Measurements from ENCODE around the gene ABHD5.

ABHD5 gene

GRCh38 chr3:43762451-43762850 lies 71.7 kb downstream of the ABHD5 start:
- Mint-ChIP-seq H3K4me1 (peaks cover 15% of the 10 kb centered on the region), H3K4me3 (no peak overlapping the region), H3K36me3 (no peaks in the 10 kb centered on the region), H3K9me3 (no peaks in the 10 kb centered on the region), H3K27me3 (peaks cover 7% of the 10 kb centered on the region), H3K27ac (no peak overlapping the region)
- CTCF ChIA-PET = no interaction called here
- DNase-seq = no peak

- no peak overlapping the region for H3K4me3 Mint-ChIP-seq
- peaks cover 4% of the 10 kb centered on the region for H3K4me1 Mint-ChIP-seq
- no peak for DNase-seq
- H3K27ac Mint-ChIP-seq = no peak overlapping the region
- H3K9me3 Mint-ChIP-seq = no peaks in the 10 kb centered on the region
- peaks cover 10% of the 10 kb centered on the region for H3K27me3 Mint-ChIP-seq
- CTCF ChIA-PET = no interaction called here
- H3K36me3 Mint-ChIP-seq = no peaks in the 10 kb centered on the region
These were observed 73.3 kb downstream of the ABHD5 start for GRCh38 chr3:43764056-43764455.

GRCh38 chr3:43764471-43764870 lies 73.7 kb downstream of the ABHD5 start:
- Mint-ChIP-seq H3K27ac (no peak overlapping the region), H3K27me3 (peaks cover 14% of the 10 kb centered on the region), H3K9me3 (no peaks in the 10 kb centered on the region), H3K4me3 (no peak overlapping the region), H3K4me1 (peaks cover 5% of the 10 kb centered on the region), H3K36me3 (no peaks in the 10 kb centered on the region)
- DNase-seq = no peak
- CTCF ChIA-PET = no interaction called here

- CTCF ChIA-PET = interaction anchor here (1.5 to 1.6 kb wide), 2 partner anchors 90 to 221 kb away, joined by 4 to 6 read pairs; no protein-coding TSS in a partner anchor
- no peaks in the 10 kb centered on the region for H3K9me3 Mint-ChIP-seq
- no peak for DNase-seq
- H3K4me3 Mint-ChIP-seq = no peak overlapping the region
- no peak overlapping the region for H3K27ac Mint-ChIP-seq
- no peaks in the 10 kb centered on the region for H3K36me3 Mint-ChIP-seq
- H3K27me3 Mint-ChIP-seq = peaks cover 22% of the 10 kb centered on the region
- H3K4me1 Mint-ChIP-seq = peaks cover 6% of the 10 kb centered on the region
These were observed 74.8 kb downstream of the ABHD5 start for GRCh38 chr3:43765521-43765971.

GRCh38 chr3:43766672-43767465 lies 76.1 kb downstream of the ABHD5 start:
- peaks cover 10% of the 10 kb centered on the region for H3K4me1 Mint-ChIP-seq
- no peak for DNase-seq
- CTCF ChIA-PET = interaction anchor here (1.0 to 1.6 kb wide), 3 partner anchors 15 to 223 kb away, joined by 3 to 6 read pairs (median 4); no protein-coding TSS in a partner anchor
- H3K36me3 Mint-ChIP-seq = no peaks in the 10 kb centered on the region
- no peak overlapping the region for H3K27ac Mint-ChIP-seq
- H3K9me3 Mint-ChIP-seq = no peaks in the 10 kb centered on the region
- H3K4me3 Mint-ChIP-seq = no peak overlapping the region
- peaks cover 31% of the 10 kb centered on the region for H3K27me3 Mint-ChIP-seq

GRCh38 chr3:43768381-43768973 lies 77.7 kb downstream of the ABHD5 start:
- no peak for DNase-seq
- Mint-ChIP-seq H3K27ac (no peak overlapping the region), H3K36me3 (no peaks in the 10 kb centered on the region), H3K4me3 (no peak overlapping the region), H3K27me3 (peaks cover 35% of the 10 kb centered on the region), H3K4me1 (peaks cover 10% of the 10 kb centered on the region), H3K9me3 (no peaks in the 10 kb centered on the region)
- CTCF ChIA-PET = interaction anchor here (0.7 to 2.3 kb wide), 14 partner anchors 9 to 443 kb away, joined by 3 to 22 read pairs (median 4); partner anchors contain the start of gene ABHD5

- DNase-seq = peak; percentile 78
- CTCF ChIA-PET = interaction anchor here (0.7 to 2.3 kb wide), 14 partner anchors 9 to 442 kb away, joined by 3 to 22 read pairs (median 4); partner anchors contain the start of gene ABHD5
- H3K27me3 Mint-ChIP-seq = peaks cover 40% of the 10 kb centered on the region
- H3K4me1 Mint-ChIP-seq = peaks cover 10% of the 10 kb centered on the region
- no peaks in the 10 kb centered on the region for H3K9me3 Mint-ChIP-seq
- H3K4me3 Mint-ChIP-seq = no peak overlapping the region
- no peaks in the 10 kb centered on the region for H3K36me3 Mint-ChIP-seq
- no peak overlapping the region for H3K27ac Mint-ChIP-seq
These were observed 78.6 kb downstream of the ABHD5 start for GRCh38 chr3:43769097-43769884.

- H3K4me3 Mint-ChIP-seq = no peak overlapping the region
- DNase-seq = peak; percentile 31
- H3K4me1 Mint-ChIP-seq = peaks cover 10% of the 10 kb centered on the region
- no peaks in the 10 kb centered on the region for H3K9me3 Mint-ChIP-seq
- no peaks in the 10 kb centered on the region for H3K36me3 Mint-ChIP-seq
- no peak overlapping the region for H3K27ac Mint-ChIP-seq
- CTCF ChIA-PET = interaction anchor here (1.0 to 2.3 kb wide), 5 partner anchors 14 to 441 kb away, joined by 3 to 22 read pairs (median 8); no protein-coding TSS in a partner anchor
- peaks cover 40% of the 10 kb centered on the region for H3K27me3 Mint-ChIP-seq
These were observed 79.2 kb downstream of the ABHD5 start for GRCh38 chr3:43769885-43770425.

- CTCF ChIA-PET = no interaction called here
- peaks cover 40% of the 10 kb centered on the region for H3K27me3 Mint-ChIP-seq
- peak; percentile 31 for DNase-seq
- no peaks in the 10 kb centered on the region for H3K36me3 Mint-ChIP-seq
- peaks cover 10% of the 10 kb centered on the region for H3K4me1 Mint-ChIP-seq
- no peak overlapping the region for H3K4me3 Mint-ChIP-seq
- no peaks in the 10 kb centered on the region for H3K9me3 Mint-ChIP-seq
- no peak overlapping the region for H3K27ac Mint-ChIP-seq
These were observed 79.8 kb downstream of the ABHD5 start for GRCh38 chr3:43770426-43771103.

- no peak for DNase-seq
- Mint-ChIP-seq H3K36me3 (no peaks in the 10 kb centered on the region), H3K27ac (no peak overlapping the region), H3K4me3 (no peak overlapping the region), H3K27me3 (peaks cover 40% of the 10 kb centered on the region), H3K9me3 (no peaks in the 10 kb centered on the region), H3K4me1 (peaks cover 10% of the 10 kb centered on the region)
- CTCF ChIA-PET = no interaction called here
These were observed 80.9 kb downstream of the ABHD5 start for GRCh38 chr3:43771610-43772009.

GRCh38 chr3:43773273-43774094 lies 82.7 kb downstream of the ABHD5 start:
- DNase-seq = no peak
- Mint-ChIP-seq H3K4me1 (peaks cover 10% of the 10 kb centered on the region), H3K27ac (no peak overlapping the region), H3K36me3 (no peaks in the 10 kb centered on the region), H3K9me3 (no peaks in the 10 kb centered on the region), H3K4me3 (no peak overlapping the region), H3K27me3 (peaks cover 37% of the 10 kb centered on the region)
- CTCF ChIA-PET = no interaction called here

- no peaks in the 10 kb centered on the region for H3K36me3 Mint-ChIP-seq
- peaks cover 26% of the 10 kb centered on the region for H3K27me3 Mint-ChIP-seq
- CTCF ChIA-PET = interaction anchor here (0.7 kb wide), 1 partner anchor 18 kb away, joined by 3 read pairs; no protein-coding TSS in a partner anchor
- no peak overlapping the region for H3K27ac Mint-ChIP-seq
- H3K9me3 Mint-ChIP-seq = no peaks in the 10 kb centered on the region
- DNase-seq = no peak
- H3K4me1 Mint-ChIP-seq = peaks cover 6% of the 10 kb centered on the region
- no peak overlapping the region for H3K4me3 Mint-ChIP-seq
These were observed 84.1 kb downstream of the ABHD5 start for GRCh38 chr3:43774799-43775198.

- peaks cover 16% of the 10 kb centered on the region for H3K27me3 Mint-ChIP-seq
- no peak overlapping the region for H3K27ac Mint-ChIP-seq
- CTCF ChIA-PET = no interaction called here
These were observed 85.4 kb downstream of the ABHD5 start for GRCh38 chr3:43776101-43776500.

More at GRCh38 chr3:43776101-43776500, 85.4 kb downstream of the ABHD5 start:
- Mint-ChIP-seq H3K9me3 (no peaks in the 10 kb centered on the region), H3K4me1 (no peaks in the 10 kb centered on the region), H3K36me3 (no peaks in the 10 kb centered on the region), H3K4me3 (no peak overlapping the region)
- no peak for DNase-seq
